NOMO-1 (cell line): ENCODE measurements around the gene SMG9.

Experiments used
- DNase-seq, 2 experiments: peaks; one replicate each; lab custom pipeline; 2025; ENCODE audit not compliant: unreplicated experiment in 2 of 2; lab: John Stamatoyannopoulos, UW

The SMG9 gene

GRCh38 chr19:43726736-43727592 is 27.8 kb downstream of the SMG9 start:
- peak; percentile 55 to 58 for DNase-seq

DNA sequence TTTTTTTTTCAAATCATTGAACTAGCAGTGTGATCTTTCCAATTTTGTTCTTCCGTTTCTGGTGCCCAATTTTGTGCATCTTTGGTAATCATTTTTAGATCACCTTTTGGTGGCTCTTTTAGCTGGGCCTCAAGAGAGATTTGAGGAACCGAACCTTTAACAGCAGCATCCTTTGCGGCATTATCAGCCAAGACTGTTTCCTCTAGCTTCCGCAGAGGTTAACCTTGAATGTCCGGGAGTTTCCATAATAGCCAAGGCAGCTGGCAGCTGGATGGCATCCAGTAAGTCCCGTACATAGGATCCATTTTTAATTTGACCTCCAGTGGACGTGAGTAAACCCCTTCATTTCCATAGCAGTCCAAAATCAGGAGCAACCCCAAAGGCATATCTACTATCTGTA is 29.3 kb downstream of the SMG9 start:
- DNase-seq, result peak; percentile 70 to 84

DNA sequence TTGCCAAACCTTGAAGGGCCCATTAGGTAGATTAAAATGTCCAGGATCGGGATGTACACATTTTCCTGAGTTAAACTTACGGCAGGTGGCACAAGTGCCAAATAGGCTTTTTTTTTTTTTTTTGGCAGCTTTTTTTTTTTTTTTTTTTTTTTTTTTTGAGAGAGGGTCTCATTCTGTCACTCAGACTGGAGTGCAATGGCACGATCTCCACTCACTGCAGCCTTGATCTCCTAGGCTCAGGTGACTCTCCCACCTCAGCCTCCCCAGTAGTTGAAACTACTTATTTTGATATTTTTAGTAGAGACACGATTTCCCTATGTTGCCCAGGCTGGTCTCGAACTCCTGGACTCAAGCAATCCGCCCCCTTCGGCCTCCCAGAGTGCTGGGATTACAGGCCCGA is 29.9 kb downstream of the SMG9 start:
- DNase-seq, result no peak

- no peak for DNase-seq
These were observed 31.2 kb downstream of the SMG9 start for GRCh38 chr19:43723588-43723987.

- no peak for DNase-seq
These were observed 33.2 kb downstream of the SMG9 start for GRCh38 chr19:43721469-43722048.

DNA sequence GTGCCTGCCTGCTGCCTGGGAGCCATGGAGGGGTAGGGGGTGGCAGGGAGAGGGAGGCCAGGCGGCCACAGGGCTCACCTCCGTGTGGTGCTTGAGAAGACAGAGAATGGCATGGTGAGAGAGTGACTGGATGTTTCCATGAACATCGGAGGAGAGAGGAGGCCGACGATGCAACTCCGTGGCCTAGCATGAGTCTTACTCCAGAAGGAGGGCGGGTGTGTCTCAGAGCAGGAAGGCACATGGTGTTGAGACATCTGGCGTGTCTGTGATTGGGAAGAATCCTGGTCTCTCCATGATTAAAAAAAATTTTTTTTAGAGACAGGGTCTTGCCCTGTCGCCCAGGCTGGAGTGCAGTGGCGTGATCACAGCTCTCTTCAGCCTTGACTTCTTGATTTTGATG is 33.8 kb downstream of the SMG9 start:
- DNase-seq, result no peak

- no peak for DNase-seq
These were observed 34.8 kb downstream of the SMG9 start for GRCh38 chr19:43719918-43720317.

DNA sequence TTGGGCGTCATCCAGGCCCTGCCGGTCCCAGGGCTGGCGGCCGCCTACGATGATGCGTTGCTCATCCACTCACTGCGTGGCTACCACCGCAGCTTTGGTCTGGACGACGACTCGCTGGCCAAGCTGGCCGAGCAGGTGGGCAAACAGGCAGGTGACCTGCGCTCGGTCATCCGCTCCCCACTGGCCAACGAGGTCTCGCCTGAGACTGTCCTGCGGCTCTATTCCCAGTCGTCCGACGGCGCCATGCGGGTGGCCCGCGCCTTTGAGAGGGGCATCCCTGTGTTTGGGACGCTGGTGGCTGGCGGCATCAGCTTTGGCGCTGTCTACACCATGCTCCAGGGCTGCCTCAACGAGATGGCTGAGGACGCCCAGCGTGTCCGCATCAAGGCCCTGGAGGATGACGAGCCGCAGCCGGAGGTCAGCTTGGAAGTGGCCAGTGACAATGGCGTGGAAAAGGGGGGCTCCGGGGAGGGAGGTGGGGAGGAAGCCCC is 35.3 kb downstream of the SMG9 start:
- no peak for DNase-seq

- no peak for DNase-seq
These were observed 36.0 kb downstream of the SMG9 start for GRCh38 chr19:43718627-43719377.

DNA sequence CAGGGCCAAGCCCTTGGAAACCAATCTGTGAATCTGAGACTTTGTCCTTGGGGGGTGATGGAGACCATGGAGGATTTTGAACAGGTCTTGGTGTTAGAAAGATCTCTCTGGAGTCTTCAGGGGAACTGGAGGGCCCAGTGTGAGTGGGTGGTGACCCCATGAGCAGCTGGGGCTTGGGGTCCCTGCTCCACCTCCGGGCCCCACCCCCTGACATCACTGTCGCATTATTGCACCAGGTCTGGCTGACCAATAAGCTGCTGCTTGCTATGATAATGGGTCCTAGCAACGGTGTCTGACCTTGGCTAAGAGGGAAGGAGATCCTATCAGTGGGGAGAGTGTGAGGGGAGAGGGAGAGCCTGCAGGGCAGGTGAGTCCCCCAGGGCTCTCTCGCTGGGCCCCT is 39.0 kb downstream of the SMG9 start, which contains the start of gene IRGC:
TSS of gene IRGC (plus strand) at position 301 of the 400 bp plus-strand sequence. CDS start 2,483 bp downstream, outside the sequence.
- DNase-seq, result no peak

DNA sequence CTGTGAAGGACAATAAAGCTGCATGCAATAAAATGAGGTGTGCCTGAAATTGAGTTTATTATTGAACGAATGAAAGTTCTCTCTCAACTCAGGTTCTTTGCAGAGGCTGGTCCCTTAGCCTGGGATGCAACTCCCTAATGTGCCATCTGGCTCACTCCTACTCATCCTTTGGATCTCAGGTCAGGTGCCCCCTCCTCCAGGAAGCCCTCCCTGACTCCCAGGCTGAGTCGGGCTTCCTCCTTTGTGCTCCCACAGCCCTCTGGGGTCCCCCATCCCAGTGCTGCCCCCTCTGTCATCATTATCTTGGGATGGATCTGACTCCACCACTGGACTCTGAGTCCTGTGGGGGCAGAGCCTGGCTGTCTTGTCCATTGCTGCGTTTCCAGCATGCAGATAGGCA is 41.6 kb downstream of the SMG9 start:
- DNase-seq, result no peak

- no peak for DNase-seq
These were observed 42.9 kb downstream of the SMG9 start for GRCh38 chr19:43711751-43712355.

GRCh38 chr19:43708716-43709115 is 46.0 kb downstream of the SMG9 start:
- no peak for DNase-seq

DNA sequence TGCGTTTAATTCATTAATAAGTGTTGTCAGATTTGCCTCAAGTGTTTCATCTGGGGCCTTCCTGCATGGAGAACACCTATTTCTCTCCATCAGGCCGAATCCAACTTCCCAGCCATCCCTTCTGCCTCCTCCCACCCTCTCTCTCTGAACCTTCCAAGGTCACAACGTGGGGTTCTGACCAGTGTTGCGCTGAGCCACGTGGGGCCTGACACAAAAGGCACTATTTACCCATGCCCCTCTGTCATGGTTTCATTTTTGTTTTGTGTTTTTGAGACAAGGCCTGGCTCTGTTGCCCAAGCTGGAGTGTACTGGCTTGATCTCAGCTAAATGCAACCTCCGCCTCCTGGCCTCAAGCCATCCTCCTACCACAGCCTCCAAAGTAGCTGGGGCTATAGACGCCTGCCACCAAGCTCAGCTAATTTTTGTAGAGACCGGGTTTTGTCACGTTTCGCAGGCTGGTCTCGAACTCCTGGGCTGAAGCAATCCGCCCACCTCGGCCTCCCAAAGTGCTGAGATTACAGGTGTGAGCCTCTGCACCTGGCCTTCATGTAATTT is 47.5 kb downstream of the SMG9 start:
- DNase-seq, result no peak

DNA sequence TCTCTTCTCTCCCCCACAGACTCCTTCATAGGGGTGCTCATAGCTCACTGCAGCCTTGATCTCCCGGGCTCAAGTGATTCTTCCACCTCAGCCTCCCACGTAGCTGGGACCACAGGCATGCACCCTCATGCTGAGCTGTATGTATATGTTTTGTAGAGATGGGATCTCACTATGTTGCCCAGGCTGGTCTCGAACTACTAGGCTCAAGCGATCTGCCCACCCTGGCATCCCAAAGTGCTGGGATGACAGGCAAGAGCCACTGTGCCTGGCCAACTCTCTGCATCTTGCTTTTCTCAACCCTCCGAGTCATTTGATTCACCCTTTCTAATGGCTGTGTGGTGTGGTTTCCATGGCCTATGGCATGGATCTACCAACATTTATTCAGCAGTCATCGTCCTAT is 49.0 kb downstream of the SMG9 start:
- no peak for DNase-seq

GRCh38 chr19:43704002-43704705 is 50.6 kb downstream of the SMG9 start:
- DNase-seq, result no peak

- DNase-seq, result peak; percentile 68 to 78
These were observed 54.3 kb downstream of the SMG9 start for GRCh38 chr19:43700395-43701000.

DNA sequence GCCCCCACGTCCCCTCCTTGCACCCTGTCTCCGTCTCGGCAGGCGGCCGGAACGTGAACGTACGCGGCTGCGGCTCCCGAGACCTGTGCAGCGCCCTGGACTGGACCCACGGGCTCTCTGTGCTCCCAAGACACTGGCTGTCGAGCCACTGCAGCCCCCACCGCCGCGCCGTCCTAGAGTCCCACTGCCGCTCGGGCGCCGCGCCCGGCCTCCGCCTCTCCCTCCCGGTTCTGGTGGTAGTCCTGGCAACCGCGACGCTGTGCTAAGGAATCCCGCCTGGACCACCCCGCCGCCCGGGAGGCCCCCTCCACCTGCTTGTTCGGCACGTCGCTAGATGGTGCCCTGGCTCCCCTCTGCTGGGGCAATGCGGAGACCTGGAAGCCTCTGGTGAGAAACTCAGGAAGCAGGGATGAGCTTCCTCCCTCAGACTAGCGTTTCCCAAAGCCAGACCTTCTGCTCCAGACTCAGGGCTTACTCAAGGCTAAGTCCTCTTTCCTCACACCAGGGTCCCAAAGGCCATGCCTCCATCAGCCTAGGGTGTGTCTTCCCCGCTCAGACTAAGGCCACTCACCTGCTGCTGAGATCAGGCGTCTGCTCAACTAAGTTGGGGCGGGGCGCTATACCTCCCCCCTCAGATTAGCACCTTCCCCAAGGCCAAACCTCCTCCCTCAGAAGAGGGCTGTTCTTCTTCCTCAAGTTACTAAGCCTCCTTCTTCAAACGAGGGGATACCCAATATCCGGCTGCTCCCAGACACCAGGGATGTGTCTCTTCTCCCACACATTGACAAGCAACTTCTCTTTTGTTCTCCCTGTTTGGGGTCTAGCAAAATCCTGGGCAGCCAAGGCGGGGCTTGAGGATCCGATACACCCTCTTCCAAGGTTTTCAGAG is 55.0 kb downstream of the SMG9 start:
- DNase-seq, result no peak

- DNase-seq, result no peak
These were observed 57.5 kb downstream of the SMG9 start for GRCh38 chr19:43697295-43697694.
